Measurements from ENCODE around the gene NRIP1. TPM values are rescaled to one million over a fixed set of nuclear protein-coding genes. Genes with fewer than 3 reads are reported as not detected.

Gene NRIP1
- total RNA-seq, 1 donor from 2014 or later = 59.1 TPM

DNA sequence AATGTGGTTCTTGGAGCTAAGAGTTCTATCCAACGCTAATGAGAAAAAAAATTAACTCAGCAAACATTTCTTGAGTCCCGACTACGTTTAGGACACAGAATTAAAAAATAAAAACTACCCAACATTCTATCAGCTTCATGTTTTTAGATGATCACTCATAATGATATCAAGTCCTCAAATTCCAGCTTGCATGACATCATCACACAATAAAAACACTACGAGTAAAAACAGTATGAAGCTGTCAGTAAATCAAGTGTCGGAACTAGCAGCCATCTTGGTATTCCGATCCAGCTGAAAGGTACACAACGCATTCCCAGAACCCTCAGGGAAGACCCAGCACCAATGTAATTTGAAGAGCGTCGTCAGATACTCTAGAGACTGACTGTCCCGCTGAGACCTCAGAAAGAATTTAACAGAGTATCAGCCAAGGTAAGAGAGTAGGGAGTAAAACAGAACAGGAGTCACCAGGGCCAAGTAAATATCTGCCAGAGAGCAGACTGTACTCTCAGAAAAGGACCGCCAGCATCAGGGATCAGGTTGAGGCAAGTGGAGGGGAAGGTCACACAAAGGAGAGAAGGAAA lies 57.0 kb downstream of the NRIP1 start:
- no peaks in the 10 kb centered on the region for H3K9me3 ChIP-seq (ENCODE audit: low read depth)
- H2AFZ ChIP-seq (replicated peaks) = no peak overlapping the region
- no peak for DNase-seq (ENCODE audit: low spot score)
- Mint-ChIP-seq H3K4me1 (peaks cover 51% of the 10 kb centered on the region), H3K27ac (no peak overlapping the region), H3K36me3 (peaks cover 44% of the 10 kb centered on the region), H3K9me3 (peaks cover 29% of the 10 kb centered on the region), H3K27me3 (ENCODE audit: insufficient read depth, low read depth) (no peaks in the 10 kb centered on the region), H3K4me3 (no peak overlapping the region)
- no peak overlapping the region for H3K4me3 ChIP-seq
- H3K9ac ChIP-seq = no peak overlapping the region
- no peaks in the 10 kb centered on the region for H3K36me3 ChIP-seq
- no peak overlapping the region for H3K4me2 ChIP-seq
- peaks cover 15% of the 10 kb centered on the region for H3K4me1 ChIP-seq
- H3K27me3 ChIP-seq = peaks cover 57% of the 10 kb centered on the region
- peaks cover 84% of the 10 kb centered on the region for H4K20me1 ChIP-seq (ENCODE audit: low read depth)
- peaks cover 58% of the 10 kb centered on the region for H3K79me2 ChIP-seq (ENCODE audit: low read depth)
- H3K27ac ChIP-seq = no peak overlapping the region
- H3F3A ChIP-seq (ENCODE audit: low read depth) = no peaks in the 10 kb centered on the region
- TF ChIP-seq EZH2phosphoT487 (IDR thresholded peaks at IDR 0.05) (no peak), EZH2 (IDR thresholded peaks at IDR 0.05) (no peak)
- TF ChIP-seq, protein P1, sequence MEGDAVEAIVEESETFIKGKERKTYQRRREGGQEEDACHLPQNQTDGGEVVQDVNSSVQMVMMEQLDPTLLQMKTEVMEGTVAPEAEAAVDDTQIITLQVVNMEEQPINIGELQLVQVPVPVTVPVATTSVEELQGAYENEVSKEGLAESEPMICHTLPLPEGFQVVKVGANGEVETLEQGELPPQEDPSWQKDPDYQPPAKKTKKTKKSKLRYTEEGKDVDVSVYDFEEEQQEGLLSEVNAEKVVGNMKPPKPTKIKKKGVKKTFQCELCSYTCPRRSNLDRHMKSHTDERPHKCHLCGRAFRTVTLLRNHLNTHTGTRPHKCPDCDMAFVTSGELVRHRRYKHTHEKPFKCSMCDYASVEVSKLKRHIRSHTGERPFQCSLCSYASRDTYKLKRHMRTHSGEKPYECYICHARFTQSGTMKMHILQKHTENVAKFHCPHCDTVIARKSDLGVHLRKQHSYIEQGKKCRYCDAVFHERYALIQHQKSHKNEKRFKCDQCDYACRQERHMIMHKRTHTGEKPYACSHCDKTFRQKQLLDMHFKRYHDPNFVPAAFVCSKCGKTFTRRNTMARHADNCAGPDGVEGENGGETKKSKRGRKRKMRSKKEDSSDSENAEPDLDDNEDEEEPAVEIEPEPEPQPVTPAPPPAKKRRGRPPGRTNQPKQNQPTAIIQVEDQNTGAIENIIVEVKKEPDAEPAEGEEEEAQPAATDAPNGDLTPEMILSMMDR (IDR thresholded peaks at IDR 0.05) = no peak

DNA sequence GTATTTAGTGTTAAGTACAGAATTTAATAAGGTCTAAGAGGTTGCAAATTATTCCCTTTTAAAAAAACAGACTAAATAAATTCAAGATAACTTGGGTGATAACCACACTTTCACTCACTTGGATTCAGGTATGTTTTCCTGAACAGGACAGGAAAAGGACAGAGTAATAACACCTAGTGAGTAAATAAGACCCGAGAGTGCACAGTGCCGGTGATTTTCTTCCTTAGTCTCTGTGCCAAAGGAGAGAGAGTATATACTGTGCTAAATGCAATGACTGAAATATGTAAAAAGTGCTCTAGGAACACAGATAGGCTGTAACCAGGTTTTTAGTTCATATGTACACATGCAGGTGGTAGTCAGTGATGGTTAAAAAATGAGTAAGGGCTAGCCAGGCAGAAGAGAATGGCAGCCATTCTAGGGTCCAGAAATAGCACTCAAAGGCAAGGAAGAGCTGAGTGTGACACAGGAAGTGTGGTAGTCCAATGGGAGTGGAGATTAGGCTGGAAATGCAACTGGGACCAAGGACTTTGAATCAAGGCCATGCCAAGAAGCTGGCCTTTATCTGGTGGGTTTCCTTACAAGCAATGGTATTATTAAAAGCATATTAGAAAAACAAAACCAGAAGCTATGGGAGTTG lies 58.1 kb downstream of the NRIP1 start:
- Histone ChIP-seq H3K79me2 (ENCODE audit: low read depth) (peaks cover 65% of the 10 kb centered on the region), H3K9ac (no peak overlapping the region), H3K27ac (no peak overlapping the region), H3K9me3 (ENCODE audit: low read depth) (no peaks in the 10 kb centered on the region), H3K4me2 (no peak overlapping the region), H3K4me1 (peaks cover 15% of the 10 kb centered on the region), H2AFZ (replicated peaks) (no peak overlapping the region), H4K20me1 (ENCODE audit: low read depth) (peaks cover 86% of the 10 kb centered on the region), H3F3A (ENCODE audit: low read depth) (no peaks in the 10 kb centered on the region), H3K4me3 (no peak overlapping the region), H3K27me3 (peaks cover 63% of the 10 kb centered on the region), H3K36me3 (no peaks in the 10 kb centered on the region)
- peak overlapping the region; percentile 35 for H3K27ac Mint-ChIP-seq
- peaks cover 40% of the 10 kb centered on the region for H3K36me3 Mint-ChIP-seq
- TF ChIP-seq EZH2phosphoT487 (IDR thresholded peaks at IDR 0.05) (no peak), EZH2 (IDR thresholded peaks at IDR 0.05) (no peak)
- TF ChIP-seq, protein P1 (IDR thresholded peaks at IDR 0.05) = no peak
- DNase-seq (ENCODE audit: low spot score) = no peak
- H3K27me3 Mint-ChIP-seq (ENCODE audit: insufficient read depth, low read depth) = no peaks in the 10 kb centered on the region
- no peak overlapping the region for H3K4me3 Mint-ChIP-seq
- peaks cover 29% of the 10 kb centered on the region for H3K9me3 Mint-ChIP-seq
- peaks cover 62% of the 10 kb centered on the region for H3K4me1 Mint-ChIP-seq

DNA sequence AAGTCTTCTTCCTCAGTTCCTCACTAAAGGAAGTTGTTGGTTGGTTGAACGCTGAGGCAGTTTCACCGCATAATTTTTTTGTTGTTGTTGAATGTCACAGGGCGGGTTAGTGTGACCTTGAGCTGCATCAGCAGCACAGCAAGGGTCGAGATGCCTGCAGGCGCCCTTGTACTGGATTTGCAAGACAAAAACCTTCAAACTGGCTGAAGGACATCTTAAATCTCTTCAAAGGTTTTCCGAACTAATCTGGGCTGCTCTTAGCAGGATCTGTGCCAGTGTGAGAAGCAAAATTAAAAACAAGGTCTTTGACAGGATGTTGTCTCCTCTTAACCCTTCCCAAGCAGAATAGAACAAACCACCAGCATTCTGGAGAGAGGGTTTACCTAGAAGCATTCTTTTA lies 59.4 kb downstream of the NRIP1 start:
- Histone ChIP-seq H3K4me1 (peaks cover 15% of the 10 kb centered on the region), H3K36me3 (no peaks in the 10 kb centered on the region), H3K4me3 (no peak overlapping the region), H4K20me1 (ENCODE audit: low read depth) (peaks cover 95% of the 10 kb centered on the region), H3K79me2 (ENCODE audit: low read depth) (peaks cover 77% of the 10 kb centered on the region), H3K4me2 (no peak overlapping the region), H3K9me3 (ENCODE audit: low read depth) (no peaks in the 10 kb centered on the region), H3K27ac (no peak overlapping the region), H3F3A (ENCODE audit: low read depth) (no peaks in the 10 kb centered on the region), H3K27me3 (peaks cover 63% of the 10 kb centered on the region), H2AFZ (replicated peaks) (no peak overlapping the region), H3K9ac (no peak overlapping the region)
- H3K27me3 Mint-ChIP-seq (ENCODE audit: insufficient read depth, low read depth) = no peaks in the 10 kb centered on the region
- peaks cover 37% of the 10 kb centered on the region for H3K36me3 Mint-ChIP-seq
- H3K4me3 Mint-ChIP-seq = no peak overlapping the region
- H3K27ac Mint-ChIP-seq = no peak overlapping the region
- peaks cover 25% of the 10 kb centered on the region for H3K9me3 Mint-ChIP-seq
- peaks cover 66% of the 10 kb centered on the region for H3K4me1 Mint-ChIP-seq
- TF ChIP-seq, protein P1 (IDR thresholded peaks at IDR 0.05) = no peak
- no peak for TF ChIP-seq EZH2phosphoT487 (IDR thresholded peaks at IDR 0.05)
- TF ChIP-seq EZH2 (IDR thresholded peaks at IDR 0.05) = no peak
- DNase-seq (ENCODE audit: low spot score) = peak; percentile 26
